Measurements from ENCODE around the gene BMERB1. TPM values are rescaled to one million over a fixed set of nuclear protein-coding genes. Genes with fewer than 3 reads are reported as not detected.

The BMERB1 gene
- total and polyA plus RNA-seq, 2 experiments from 2014 or later, result 17.3 to 28.1 TPM

DNA sequence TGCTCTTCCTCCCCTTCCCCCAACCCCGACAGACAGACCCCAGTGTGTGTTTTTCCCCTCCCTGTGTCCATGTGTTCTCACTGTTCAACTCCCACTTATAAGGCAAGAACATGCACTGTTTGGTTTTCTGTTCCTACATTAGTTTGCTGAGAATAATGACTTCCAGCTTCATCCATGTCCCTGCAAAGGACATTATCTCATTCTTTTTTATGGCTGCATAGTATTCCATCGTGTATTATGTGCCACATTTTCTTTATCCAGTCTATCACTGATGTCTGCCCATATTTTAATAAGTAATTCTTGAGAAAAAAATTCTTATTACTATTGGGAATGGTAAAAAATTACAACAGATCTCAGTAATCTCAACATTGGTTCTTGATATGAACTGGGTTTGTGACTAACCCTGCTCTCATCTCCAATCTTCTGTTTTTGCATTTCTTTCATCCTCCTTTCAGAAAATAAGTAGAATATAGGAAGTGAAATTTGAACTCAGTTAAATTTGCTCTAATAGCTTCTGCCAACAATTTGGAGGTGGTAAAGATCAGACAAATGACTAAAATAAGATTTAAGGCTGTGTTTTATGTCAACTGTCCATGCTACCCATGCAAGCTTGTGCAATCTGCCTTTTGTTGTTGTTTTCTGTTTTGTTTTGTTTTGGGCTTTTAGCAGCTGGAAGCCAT lies 197.5 kb downstream of the BMERB1 start:
- no peaks in the 10 kb centered on the region for H3K27me3 ChIP-seq (ENCODE audit: insufficient read depth)
- peaks cover 3% of the 10 kb centered on the region; the same call in 1 of the 2 replicates for H4K20me1 ChIP-seq (replicated peaks; ENCODE audit: insufficient read depth)
- no peak for ATAC-seq
- no peak overlapping the region for H2AFZ ChIP-seq
- peaks cover 53% of the 10 kb centered on the region for H3K36me3 Mint-ChIP-seq (ENCODE audit: low read depth)
- DNase-seq (ENCODE audit: low spot score), result no peak
- no peak overlapping the region for H3K27ac ChIP-seq (ENCODE audit: low read depth)
- H3K9me2 ChIP-seq (ENCODE audit: insufficient read depth), result no peaks in the 10 kb centered on the region
- no peaks in the 10 kb centered on the region for H3F3A ChIP-seq (replicated peaks; ENCODE audit: low read depth)
- H3K36me3 ChIP-seq (ENCODE audit: insufficient read depth), result peaks cover 26% of the 10 kb centered on the region
- H3K4me1 ChIP-seq (ENCODE audit: insufficient read depth), result no peaks in the 10 kb centered on the region
- peaks cover 3% of the 10 kb centered on the region for H3K27me3 Mint-ChIP-seq (ENCODE audit: insufficient read depth, low read depth, poor library complexity)
- no peaks in the 10 kb centered on the region for H3K9me3 Mint-ChIP-seq
- 0 out of 2 replicates have a peak, but pooled peaks cover 3% of the 10 kb centered on the region for H3K79me2 ChIP-seq (replicated peaks; ENCODE audit: insufficient read depth)
- H3K4me2 ChIP-seq, result no peak overlapping the region
- no peak overlapping the region for H3K4me3 ChIP-seq
- no peaks in the 10 kb centered on the region for H3K4me1 Mint-ChIP-seq
- no peak overlapping the region for H3K4me3 Mint-ChIP-seq
- no peak overlapping the region for H3K27ac Mint-ChIP-seq
- TF ChIP-seq, protein P1, sequence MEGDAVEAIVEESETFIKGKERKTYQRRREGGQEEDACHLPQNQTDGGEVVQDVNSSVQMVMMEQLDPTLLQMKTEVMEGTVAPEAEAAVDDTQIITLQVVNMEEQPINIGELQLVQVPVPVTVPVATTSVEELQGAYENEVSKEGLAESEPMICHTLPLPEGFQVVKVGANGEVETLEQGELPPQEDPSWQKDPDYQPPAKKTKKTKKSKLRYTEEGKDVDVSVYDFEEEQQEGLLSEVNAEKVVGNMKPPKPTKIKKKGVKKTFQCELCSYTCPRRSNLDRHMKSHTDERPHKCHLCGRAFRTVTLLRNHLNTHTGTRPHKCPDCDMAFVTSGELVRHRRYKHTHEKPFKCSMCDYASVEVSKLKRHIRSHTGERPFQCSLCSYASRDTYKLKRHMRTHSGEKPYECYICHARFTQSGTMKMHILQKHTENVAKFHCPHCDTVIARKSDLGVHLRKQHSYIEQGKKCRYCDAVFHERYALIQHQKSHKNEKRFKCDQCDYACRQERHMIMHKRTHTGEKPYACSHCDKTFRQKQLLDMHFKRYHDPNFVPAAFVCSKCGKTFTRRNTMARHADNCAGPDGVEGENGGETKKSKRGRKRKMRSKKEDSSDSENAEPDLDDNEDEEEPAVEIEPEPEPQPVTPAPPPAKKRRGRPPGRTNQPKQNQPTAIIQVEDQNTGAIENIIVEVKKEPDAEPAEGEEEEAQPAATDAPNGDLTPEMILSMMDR (conservative IDR thresholded peaks at IDR 0.05; ENCODE audit: low read depth in 2 of 2), result no peak
- TF ChIP-seq CREB1 (CRISPR knock-in tag; IDR thresholded peaks at IDR 0.05; ENCODE audit: low read depth) (no peak), ZNF114 (CRISPR knock-in tag; IDR thresholded peaks at IDR 0.05) (no peak), EZH2phosphoT487 (IDR thresholded peaks at IDR 0.05; ENCODE audit: unreplicated experiment) (no peak), ZNF331 (CRISPR knock-in tag; IDR thresholded peaks at IDR 0.05; ENCODE audit: low read depth) (no peak), STAT1 (IDR thresholded peaks at IDR 0.05; ENCODE audit: unreplicated experiment) (no peak), JUNB (IDR thresholded peaks at IDR 0.05; ENCODE audit: unreplicated experiment) (no peak)
- TF ChIP-seq, protein P2, sequence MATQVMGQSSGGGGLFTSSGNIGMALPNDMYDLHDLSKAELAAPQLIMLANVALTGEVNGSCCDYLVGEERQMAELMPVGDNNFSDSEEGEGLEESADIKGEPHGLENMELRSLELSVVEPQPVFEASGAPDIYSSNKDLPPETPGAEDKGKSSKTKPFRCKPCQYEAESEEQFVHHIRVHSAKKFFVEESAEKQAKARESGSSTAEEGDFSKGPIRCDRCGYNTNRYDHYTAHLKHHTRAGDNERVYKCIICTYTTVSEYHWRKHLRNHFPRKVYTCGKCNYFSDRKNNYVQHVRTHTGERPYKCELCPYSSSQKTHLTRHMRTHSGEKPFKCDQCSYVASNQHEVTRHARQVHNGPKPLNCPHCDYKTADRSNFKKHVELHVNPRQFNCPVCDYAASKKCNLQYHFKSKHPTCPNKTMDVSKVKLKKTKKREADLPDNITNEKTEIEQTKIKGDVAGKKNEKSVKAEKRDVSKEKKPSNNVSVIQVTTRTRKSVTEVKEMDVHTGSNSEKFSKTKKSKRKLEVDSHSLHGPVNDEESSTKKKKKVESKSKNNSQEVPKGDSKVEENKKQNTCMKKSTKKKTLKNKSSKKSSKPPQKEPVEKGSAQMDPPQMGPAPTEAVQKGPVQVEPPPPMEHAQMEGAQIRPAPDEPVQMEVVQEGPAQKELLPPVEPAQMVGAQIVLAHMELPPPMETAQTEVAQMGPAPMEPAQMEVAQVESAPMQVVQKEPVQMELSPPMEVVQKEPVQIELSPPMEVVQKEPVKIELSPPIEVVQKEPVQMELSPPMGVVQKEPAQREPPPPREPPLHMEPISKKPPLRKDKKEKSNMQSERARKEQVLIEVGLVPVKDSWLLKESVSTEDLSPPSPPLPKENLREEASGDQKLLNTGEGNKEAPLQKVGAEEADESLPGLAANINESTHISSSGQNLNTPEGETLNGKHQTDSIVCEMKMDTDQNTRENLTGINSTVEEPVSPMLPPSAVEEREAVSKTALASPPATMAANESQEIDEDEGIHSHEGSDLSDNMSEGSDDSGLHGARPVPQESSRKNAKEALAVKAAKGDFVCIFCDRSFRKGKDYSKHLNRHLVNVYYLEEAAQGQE (IDR thresholded peaks at IDR 0.05; ENCODE audit: unreplicated experiment), result no peak
- TF ChIP-seq, protein P3, sequence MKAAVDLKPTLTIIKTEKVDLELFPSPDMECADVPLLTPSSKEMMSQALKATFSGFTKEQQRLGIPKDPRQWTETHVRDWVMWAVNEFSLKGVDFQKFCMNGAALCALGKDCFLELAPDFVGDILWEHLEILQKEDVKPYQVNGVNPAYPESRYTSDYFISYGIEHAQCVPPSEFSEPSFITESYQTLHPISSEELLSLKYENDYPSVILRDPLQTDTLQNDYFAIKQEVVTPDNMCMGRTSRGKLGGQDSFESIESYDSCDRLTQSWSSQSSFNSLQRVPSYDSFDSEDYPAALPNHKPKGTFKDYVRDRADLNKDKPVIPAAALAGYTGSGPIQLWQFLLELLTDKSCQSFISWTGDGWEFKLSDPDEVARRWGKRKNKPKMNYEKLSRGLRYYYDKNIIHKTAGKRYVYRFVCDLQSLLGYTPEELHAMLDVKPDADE (IDR thresholded peaks at IDR 0.05), result no peak
- TF ChIP-seq, protein P4, sequence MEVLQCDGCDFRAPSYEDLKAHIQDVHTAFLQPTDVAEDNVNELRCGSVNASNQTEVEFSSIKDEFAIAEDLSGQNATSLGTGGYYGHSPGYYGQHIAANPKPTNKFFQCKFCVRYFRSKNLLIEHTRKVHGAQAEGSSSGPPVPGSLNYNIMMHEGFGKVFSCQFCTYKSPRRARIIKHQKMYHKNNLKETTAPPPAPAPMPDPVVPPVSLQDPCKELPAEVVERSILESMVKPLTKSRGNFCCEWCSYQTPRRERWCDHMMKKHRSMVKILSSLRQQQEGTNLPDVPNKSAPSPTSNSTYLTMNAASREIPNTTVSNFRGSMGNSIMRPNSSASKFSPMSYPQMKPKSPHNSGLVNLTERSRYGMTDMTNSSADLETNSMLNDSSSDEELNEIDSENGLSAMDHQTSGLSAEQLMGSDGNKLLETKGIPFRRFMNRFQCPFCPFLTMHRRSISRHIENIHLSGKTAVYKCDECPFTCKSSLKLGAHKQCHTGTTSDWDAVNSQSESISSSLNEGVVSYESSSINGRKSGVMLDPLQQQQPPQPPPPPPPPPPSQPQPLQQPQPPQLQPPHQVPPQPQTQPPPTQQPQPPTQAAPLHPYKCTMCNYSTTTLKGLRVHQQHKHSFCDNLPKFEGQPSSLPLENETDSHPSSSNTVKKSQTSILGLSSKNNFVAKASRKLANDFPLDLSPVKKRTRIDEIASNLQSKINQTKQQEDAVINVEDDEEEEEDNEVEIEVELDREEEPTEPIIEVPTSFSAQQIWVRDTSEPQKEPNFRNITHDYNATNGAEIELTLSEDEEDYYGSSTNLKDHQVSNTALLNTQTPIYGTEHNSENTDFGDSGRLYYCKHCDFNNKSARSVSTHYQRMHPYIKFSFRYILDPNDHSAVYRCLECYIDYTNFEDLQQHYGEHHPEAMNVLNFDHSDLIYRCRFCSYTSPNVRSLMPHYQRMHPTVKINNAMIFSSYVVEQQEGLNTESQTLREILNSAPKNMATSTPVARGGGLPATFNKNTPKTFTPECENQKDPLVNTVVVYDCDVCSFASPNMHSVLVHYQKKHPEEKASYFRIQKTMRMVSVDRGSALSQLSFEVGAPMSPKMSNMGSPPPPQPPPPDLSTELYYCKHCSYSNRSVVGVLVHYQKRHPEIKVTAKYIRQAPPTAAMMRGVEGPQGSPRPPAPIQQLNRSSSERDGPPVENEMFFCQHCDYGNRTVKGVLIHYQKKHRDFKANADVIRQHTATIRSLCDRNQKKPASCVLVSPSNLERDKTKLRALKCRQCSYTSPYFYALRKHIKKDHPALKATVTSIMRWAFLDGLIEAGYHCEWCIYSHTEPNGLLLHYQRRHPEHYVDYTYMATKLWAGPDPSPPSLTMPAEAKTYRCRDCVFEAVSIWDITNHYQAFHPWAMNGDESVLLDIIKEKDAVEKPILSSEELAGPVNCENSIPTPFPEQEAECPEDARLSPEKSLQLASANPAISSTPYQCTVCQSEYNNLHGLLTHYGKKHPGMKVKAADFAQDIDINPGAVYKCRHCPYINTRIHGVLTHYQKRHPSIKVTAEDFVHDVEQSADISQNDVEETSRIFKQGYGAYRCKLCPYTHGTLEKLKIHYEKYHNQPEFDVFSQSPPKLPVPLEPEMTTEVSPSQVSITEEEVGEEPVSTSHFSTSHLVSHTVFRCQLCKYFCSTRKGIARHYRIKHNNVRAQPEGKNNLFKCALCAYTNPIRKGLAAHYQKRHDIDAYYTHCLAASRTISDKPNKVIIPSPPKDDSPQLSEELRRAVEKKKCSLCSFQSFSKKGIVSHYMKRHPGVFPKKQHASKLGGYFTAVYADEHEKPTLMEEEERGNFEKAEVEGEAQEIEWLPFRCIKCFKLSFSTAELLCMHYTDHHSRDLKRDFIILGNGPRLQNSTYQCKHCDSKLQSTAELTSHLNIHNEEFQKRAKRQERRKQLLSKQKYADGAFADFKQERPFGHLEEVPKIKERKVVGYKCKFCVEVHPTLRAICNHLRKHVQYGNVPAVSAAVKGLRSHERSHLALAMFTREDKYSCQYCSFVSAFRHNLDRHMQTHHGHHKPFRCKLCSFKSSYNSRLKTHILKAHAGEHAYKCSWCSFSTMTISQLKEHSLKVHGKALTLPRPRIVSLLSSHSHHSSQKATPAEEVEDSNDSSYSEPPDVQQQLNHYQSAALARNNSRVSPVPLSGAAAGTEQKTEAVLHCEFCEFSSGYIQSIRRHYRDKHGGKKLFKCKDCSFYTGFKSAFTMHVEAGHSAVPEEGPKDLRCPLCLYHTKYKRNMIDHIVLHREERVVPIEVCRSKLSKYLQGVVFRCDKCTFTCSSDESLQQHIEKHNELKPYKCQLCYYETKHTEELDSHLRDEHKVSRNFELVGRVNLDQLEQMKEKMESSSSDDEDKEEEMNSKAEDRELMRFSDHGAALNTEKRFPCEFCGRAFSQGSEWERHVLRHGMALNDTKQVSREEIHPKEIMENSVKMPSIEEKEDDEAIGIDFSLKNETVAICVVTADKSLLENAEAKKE (CRISPR knock-in tag; IDR thresholded peaks at IDR 0.05), result no peak
